BLaER1 (cell line): Measurements from ENCODE around the gene OR10H4.
"Not testable (repeated sequence)": the region's sequence is repeated elsewhere in the genome, so short reads cannot be mapped to it uniquely, and the experiment has no call there.

Source experiments
- H3K27ac ChIP-seq: shearing (Covaris generic); formaldehyde crosslinking; 2 replicates; pipeline ENCODE4 v1.8.1; 2022
- H3K27me3 ChIP-seq: shearing (Covaris generic); formaldehyde crosslinking; 2 replicates; pipeline ENCODE4 v1.8.1; 2022
- H3K36me3 ChIP-seq: shearing (Covaris generic); formaldehyde crosslinking; 2 replicates; pipeline ENCODE4 v1.8.1; 2022
- H3K4me1 ChIP-seq: shearing (Covaris generic); formaldehyde crosslinking; 2 replicates; pipeline ENCODE4 v1.8.1; 2022
- H3K4me2 ChIP-seq: shearing (Covaris generic); formaldehyde crosslinking; 2 replicates; pipeline ENCODE4 v1.8.1; 2022
- H3K4me3 ChIP-seq: shearing (Covaris generic); formaldehyde crosslinking; 2 replicates; pipeline ENCODE4 v1.8.1; 2022
- H3K9ac ChIP-seq: shearing (Covaris generic); formaldehyde crosslinking; 2 replicates; pipeline ENCODE4 v1.8.1; 2022
- H3K9me3 ChIP-seq: shearing (Covaris generic); formaldehyde crosslinking; 2 replicates; pipeline ENCODE4 v1.8.1; 2022
- H4K20me1 ChIP-seq: shearing (Covaris generic); formaldehyde crosslinking; 2 replicates; pipeline ENCODE4 v1.8.1; 2022
- Cebpa-rat ChIP-seq: shearing (Covaris generic); IDR thresholded peaks from 2 replicates; pipeline ENCODE4 v1.8.1; 2022

Gene OR10H4

GRCh38 chr19:15936950-15937349, 11.9 kb upstream of the OR10H4 start:
- no peak for TF ChIP-seq Cebpa-rat
- Histone ChIP-seq H3K4me3 (no peak overlapping the region), H3K36me3 (no peaks in the 10 kb centered on the region), H3K4me1 (peaks cover 11% of the 10 kb centered on the region), H3K27me3 (peaks cover 8% of the 10 kb centered on the region), H3K4me2 (no peak overlapping the region), H4K20me1 (no peaks in the 10 kb centered on the region), H3K9me3 (peaks cover 25% of the 10 kb centered on the region), H3K27ac (no peak overlapping the region), H3K9ac (no peak overlapping the region)

GRCh38 chr19:15937771-15938170, 11.0 kb upstream of the OR10H4 start:
- no peak overlapping the region for H3K27ac ChIP-seq
- H4K20me1 ChIP-seq, result no peaks in the 10 kb centered on the region
- H3K4me3 ChIP-seq, result no peak overlapping the region
- H3K27me3 ChIP-seq, result peaks cover 8% of the 10 kb centered on the region
- no peak for TF ChIP-seq Cebpa-rat
- no peak overlapping the region for H3K9ac ChIP-seq
- peaks cover 11% of the 10 kb centered on the region for H3K4me1 ChIP-seq
- no peaks in the 10 kb centered on the region for H3K36me3 ChIP-seq
- no peak overlapping the region for H3K4me2 ChIP-seq
- peaks cover 25% of the 10 kb centered on the region for H3K9me3 ChIP-seq

- Histone ChIP-seq H3K9me3 (peaks cover 51% of the 10 kb centered on the region), H3K4me1 (no peaks in the 10 kb centered on the region), H3K4me3 (no peak overlapping the region), H3K27me3 (no peaks in the 10 kb centered on the region), H3K9ac (no peak overlapping the region), H3K36me3 (no peaks in the 10 kb centered on the region), H3K27ac (no peak overlapping the region), H3K4me2 (no peak overlapping the region), H4K20me1 (no peaks in the 10 kb centered on the region)
- no peak for TF ChIP-seq Cebpa-rat
Measured at GRCh38 chr19:15944401-15944800, 4.4 kb upstream of the OR10H4 start.

- H3K9ac ChIP-seq, result no peak overlapping the region
- H3K27ac ChIP-seq, result no peak overlapping the region
- H4K20me1 ChIP-seq, result no peaks in the 10 kb centered on the region
- no peak overlapping the region for H3K4me3 ChIP-seq
- H3K4me2 ChIP-seq, result no peak overlapping the region
- peaks cover 54% of the 10 kb centered on the region for H3K9me3 ChIP-seq
- no peaks in the 10 kb centered on the region for H3K27me3 ChIP-seq
- no peaks in the 10 kb centered on the region for H3K4me1 ChIP-seq
- TF ChIP-seq Cebpa-rat, result no peak
- H3K36me3 ChIP-seq, result no peaks in the 10 kb centered on the region
Measured at GRCh38 chr19:15945301-15945700, 3.5 kb upstream of the OR10H4 start.

- Histone ChIP-seq H4K20me1 (no peaks in the 10 kb centered on the region), H3K9me3 (peaks cover 3% of the 10 kb centered on the region; the same call in 1 of the 2 replicates), H3K4me2 (no peak overlapping the region), H3K4me3 (no peak overlapping the region), H3K27ac (no peak overlapping the region), H3K4me1 (no peaks in the 10 kb centered on the region), H3K27me3 (no peaks in the 10 kb centered on the region), H3K36me3 (no peaks in the 10 kb centered on the region), H3K9ac (no peak overlapping the region)
- no peak for TF ChIP-seq Cebpa-rat
Measured at GRCh38 chr19:15954820-15955219, 6.0 kb downstream of the OR10H4 start.

- no peak overlapping the region for H3K4me3 ChIP-seq
- no peak overlapping the region for H3K9ac ChIP-seq
- no peaks in the 10 kb centered on the region for H4K20me1 ChIP-seq
- no peak overlapping the region for H3K27ac ChIP-seq
- H3K36me3 ChIP-seq, result no peaks in the 10 kb centered on the region
- no peaks in the 10 kb centered on the region for H3K27me3 ChIP-seq
- TF ChIP-seq Cebpa-rat, result no peak
- no peak overlapping the region for H3K4me2 ChIP-seq
- H3K4me1 ChIP-seq, result no peaks in the 10 kb centered on the region
- H3K9me3 ChIP-seq, result peaks cover 5% of the 10 kb centered on the region
Measured at GRCh38 chr19:15962319-15962718, 13.5 kb downstream of the OR10H4 start.

- Histone ChIP-seq H3K4me2 (no peak overlapping the region), H3K9me3 (peaks cover 5% of the 10 kb centered on the region), H3K4me3 (no peak overlapping the region), H3K36me3 (no peaks in the 10 kb centered on the region), H4K20me1 (no peaks in the 10 kb centered on the region), H3K4me1 (no peaks in the 10 kb centered on the region), H3K27ac (no peak overlapping the region), H3K9ac (no peak overlapping the region), H3K27me3 (no peaks in the 10 kb centered on the region)
- no peak for TF ChIP-seq Cebpa-rat
Measured at GRCh38 chr19:15964231-15964630, 15.4 kb downstream of the OR10H4 start.

GRCh38 chr19:15971224-15971780, 22.5 kb downstream of the OR10H4 start:
- peaks cover 6% of the 10 kb centered on the region; the same call in 1 of the 2 replicates for H3K4me1 ChIP-seq
- no peaks in the 10 kb centered on the region for H4K20me1 ChIP-seq
- no peak overlapping the region for H3K4me2 ChIP-seq
- no peak overlapping the region for H3K4me3 ChIP-seq
- no peak overlapping the region for H3K9ac ChIP-seq
- H3K27me3 ChIP-seq, result no peaks in the 10 kb centered on the region
- no peak overlapping the region for H3K27ac ChIP-seq
- no peaks in the 10 kb centered on the region for H3K9me3 ChIP-seq
- H3K36me3 ChIP-seq, result no peaks in the 10 kb centered on the region
- no peak for TF ChIP-seq Cebpa-rat

- H3K9me3 ChIP-seq, result not testable (repeated sequence)
Measured at GRCh38 chr19:15972043-15972442, 23.2 kb downstream of the OR10H4 start.

GRCh38 chr19:15974856-15975255, 26.0 kb downstream of the OR10H4 start:
- H3K4me2 ChIP-seq, result no peak overlapping the region
- no peaks in the 10 kb centered on the region for H3K36me3 ChIP-seq
- peaks cover 6% of the 10 kb centered on the region; the same call in 1 of the 2 replicates for H3K4me1 ChIP-seq
- H3K9me3 ChIP-seq, result no peaks in the 10 kb centered on the region
- H3K9ac ChIP-seq, result no peak overlapping the region
- no peak overlapping the region for H3K4me3 ChIP-seq
- no peak for TF ChIP-seq Cebpa-rat
- no peaks in the 10 kb centered on the region for H3K27me3 ChIP-seq
- no peaks in the 10 kb centered on the region for H4K20me1 ChIP-seq
- H3K27ac ChIP-seq, result no peak overlapping the region

More at GRCh38 chr19:15972043-15972442, 23.2 kb downstream of the OR10H4 start:
- not testable (repeated sequence) for H3K9ac ChIP-seq, H3K4me1 ChIP-seq, H3K27ac ChIP-seq, H4K20me1 ChIP-seq, H3K27me3 ChIP-seq, H3K4me2 ChIP-seq, H3K4me3 ChIP-seq, H3K36me3 ChIP-seq
